ENCODE data around the gene MPP2. TPM values are rescaled to one million over a fixed set of nuclear protein-coding genes. Genes with fewer than 3 reads are reported as not detected.

Gene MPP2
- total and polyA plus RNA-seq, 2 donors (not counting 3 experiments of a cell fraction or from before 2014, with no cell fraction given): 1.4 to 1.6 TPM

DNA sequence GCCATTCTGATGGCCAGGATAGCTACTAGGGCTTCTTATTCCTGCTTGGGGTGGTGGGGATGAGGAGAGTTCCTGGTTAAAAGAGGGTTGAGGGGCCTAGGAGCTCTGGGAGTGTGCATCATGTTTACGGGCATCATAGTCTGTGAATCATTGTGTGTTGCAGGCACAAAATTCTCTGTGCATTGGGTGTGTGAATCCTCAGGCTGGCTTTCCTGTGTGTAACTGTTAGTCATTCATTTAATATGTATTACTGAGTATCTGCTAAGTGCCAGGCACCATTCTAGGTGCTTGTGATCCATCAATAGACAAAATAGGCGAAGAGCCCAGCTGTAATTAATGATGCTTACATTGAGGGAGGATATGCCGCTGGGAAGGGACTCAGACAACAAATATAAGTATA, 29.1 kb upstream of the MPP2 start:
- Histone ChIP-seq H3K27me3 (ENCODE audit: control insufficient read depth in 2 of 2, insufficient read depth in 2 of 2, low read length in 2 of 2) (peaks cover 0 to 4% of the 10 kb centered on the region in 2 experiments), H3K9ac (replicated peaks; ENCODE audit: extremely low read depth, insufficient read depth, low read length) (no peak overlapping the region), H3K9me1 (replicated peaks; ENCODE audit: control insufficient read depth, extremely low read depth, insufficient read depth, low read length) (no peaks in the 10 kb centered on the region), H3K79me2 (ENCODE audit: control insufficient read depth, insufficient read depth, low read length) (no peaks in the 10 kb centered on the region), H2AFZ (ENCODE audit: low read depth, low read length) (no peak overlapping the region), H3K4me2 (ENCODE audit: insufficient read depth, low read length) (no peak overlapping the region), H4K20me1 (replicated peaks; ENCODE audit: control insufficient read depth, extremely low read depth, insufficient read depth, low read length) (no peaks in the 10 kb centered on the region), H3K27ac (ENCODE audit: insufficient read depth, low read depth, low read length) (no peak overlapping the region), H3K9me3 (replicated peaks; ENCODE audit: control insufficient read depth, insufficient read depth, low read length) (no peaks in the 10 kb centered on the region), H3K4me3 (replicated peaks in 1 of 3; ENCODE audit: insufficient read depth in 1 of 3, low read depth in 1 of 3, low read length in 3 of 3) (no peak overlapping the region), H3K4me1 (ENCODE audit: control insufficient read depth, extremely low read depth, insufficient read depth, low read length) (no peaks in the 10 kb centered on the region), H3K36me3 (ENCODE audit: control insufficient read depth in 2 of 2, extremely low read depth in 1 of 2, insufficient read depth in 2 of 2, low read length in 2 of 2) (no peaks in the 10 kb centered on the region)
- CTCF ChIA-PET: no interaction called here
- TF ChIP-seq FOS (IDR thresholded peaks at IDR 0.05; ENCODE audit: borderline replicate concordance, insufficient read depth, low read length): no peak
- TF ChIP-seq, protein P1, sequence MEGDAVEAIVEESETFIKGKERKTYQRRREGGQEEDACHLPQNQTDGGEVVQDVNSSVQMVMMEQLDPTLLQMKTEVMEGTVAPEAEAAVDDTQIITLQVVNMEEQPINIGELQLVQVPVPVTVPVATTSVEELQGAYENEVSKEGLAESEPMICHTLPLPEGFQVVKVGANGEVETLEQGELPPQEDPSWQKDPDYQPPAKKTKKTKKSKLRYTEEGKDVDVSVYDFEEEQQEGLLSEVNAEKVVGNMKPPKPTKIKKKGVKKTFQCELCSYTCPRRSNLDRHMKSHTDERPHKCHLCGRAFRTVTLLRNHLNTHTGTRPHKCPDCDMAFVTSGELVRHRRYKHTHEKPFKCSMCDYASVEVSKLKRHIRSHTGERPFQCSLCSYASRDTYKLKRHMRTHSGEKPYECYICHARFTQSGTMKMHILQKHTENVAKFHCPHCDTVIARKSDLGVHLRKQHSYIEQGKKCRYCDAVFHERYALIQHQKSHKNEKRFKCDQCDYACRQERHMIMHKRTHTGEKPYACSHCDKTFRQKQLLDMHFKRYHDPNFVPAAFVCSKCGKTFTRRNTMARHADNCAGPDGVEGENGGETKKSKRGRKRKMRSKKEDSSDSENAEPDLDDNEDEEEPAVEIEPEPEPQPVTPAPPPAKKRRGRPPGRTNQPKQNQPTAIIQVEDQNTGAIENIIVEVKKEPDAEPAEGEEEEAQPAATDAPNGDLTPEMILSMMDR (IDR thresholded peaks at IDR 0.05; ENCODE audit: extremely low read depth in 1 of 2, insufficient read depth in 1 of 2, low read depth in 1 of 2, low read length in 2 of 2): no peak
- no peak for TF ChIP-seq EZH2 (IDR thresholded peaks at IDR 0.05; ENCODE audit: borderline replicate concordance, low read depth, low read length, severe bottlenecking)
- TF ChIP-seq POLR2A (IDR thresholded peaks at IDR 0.05; ENCODE audit: low read depth, low read length): no peak
- TF ChIP-seq MYC (IDR thresholded peaks at IDR 0.05; ENCODE audit: low read depth, low read length): no peak
- no peak for TF ChIP-seq POLR2AphosphoS5 (IDR thresholded peaks at IDR 0.05; ENCODE audit: insufficient read depth, low read depth, low read length)
- TF ChIP-seq GATA2 (IDR thresholded peaks at IDR 0.05; ENCODE audit: insufficient read depth, insufficient read length, low read depth, low read length): no peak
- TF ChIP-seq, protein P2, sequence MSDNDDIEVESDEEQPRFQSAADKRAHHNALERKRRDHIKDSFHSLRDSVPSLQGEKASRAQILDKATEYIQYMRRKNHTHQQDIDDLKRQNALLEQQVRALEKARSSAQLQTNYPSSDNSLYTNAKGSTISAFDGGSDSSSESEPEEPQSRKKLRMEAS (IDR thresholded peaks at IDR 0.05; ENCODE audit: insufficient read depth, insufficient read length): no peak
- TF ChIP-seq JUN (IDR thresholded peaks at IDR 0.05; ENCODE audit: borderline replicate concordance, insufficient read depth, insufficient read length, low read depth): no peak
- DNase-seq (ENCODE audit: low read depth, low spot score) (no peak), FAIRE-seq (no peak)
- intact Hi-C loops (cut with micrococcal nuclease): no loop called here
- POLR2A ChIA-PET: no interaction called here
- dilution Hi-C loops (cut with MboI; ENCODE audit: extremely low pct_ligation_motif_present, low sequenced_read_pairs): no loop called here
- no TSS peak for BruUV-seq (replicated peaks)
